Activated naive CD4-positive, alpha-beta T cell treated with anti-CD3 and anti-CD28 coated beads, Interleukin-2, amount 10 ng/mL, durations not matched to agents 7 days and 5 days (primary cell): ENCODE data around the gene WIZ.
"Not testable (repeated sequence)": the region's sequence is repeated elsewhere in the genome, so short reads cannot be mapped to it uniquely, and the experiment has no call there.

Experiments used
- CTCF ChIA-PET: fragments of 350-600 bp; sonication (Branson Sonifier 250); formaldehyde crosslinking; loops from one replicate; lab custom pipeline; 2021; ENCODE audit warnings: antibody characterized with exemption; lab: Charles Lee
- DNase-seq: peaks from one replicate; pipeline ENCODE4 v3.0.0-alpha.2; 2020
- H3K27ac Mint-ChIP-seq: one replicate; pipeline ENCODE4 v1.8.0; 2021; ENCODE audit warnings: mild to moderate bottlenecking, moderate library complexity, mixed read lengths
- H3K27me3 Mint-ChIP-seq: one replicate; pipeline ENCODE4 v1.8.0; 2021; ENCODE audit warnings: mild to moderate bottlenecking, mixed read lengths
- H3K36me3 Mint-ChIP-seq: one replicate; pipeline ENCODE4 v1.8.0; 2021; ENCODE audit warnings: mixed read lengths
- H3K4me1 Mint-ChIP-seq: one replicate; pipeline ENCODE4 v1.8.0; 2021; ENCODE audit warnings: mixed read lengths
- H3K4me3 Mint-ChIP-seq: one replicate; pipeline ENCODE4 v1.8.0; 2021; ENCODE audit warnings: mild to moderate bottlenecking, moderate library complexity, mixed read lengths
- H3K9me3 Mint-ChIP-seq: one replicate; pipeline ENCODE4 v1.8.0; 2021; ENCODE audit warnings: mixed read lengths

The WIZ gene, protein sequence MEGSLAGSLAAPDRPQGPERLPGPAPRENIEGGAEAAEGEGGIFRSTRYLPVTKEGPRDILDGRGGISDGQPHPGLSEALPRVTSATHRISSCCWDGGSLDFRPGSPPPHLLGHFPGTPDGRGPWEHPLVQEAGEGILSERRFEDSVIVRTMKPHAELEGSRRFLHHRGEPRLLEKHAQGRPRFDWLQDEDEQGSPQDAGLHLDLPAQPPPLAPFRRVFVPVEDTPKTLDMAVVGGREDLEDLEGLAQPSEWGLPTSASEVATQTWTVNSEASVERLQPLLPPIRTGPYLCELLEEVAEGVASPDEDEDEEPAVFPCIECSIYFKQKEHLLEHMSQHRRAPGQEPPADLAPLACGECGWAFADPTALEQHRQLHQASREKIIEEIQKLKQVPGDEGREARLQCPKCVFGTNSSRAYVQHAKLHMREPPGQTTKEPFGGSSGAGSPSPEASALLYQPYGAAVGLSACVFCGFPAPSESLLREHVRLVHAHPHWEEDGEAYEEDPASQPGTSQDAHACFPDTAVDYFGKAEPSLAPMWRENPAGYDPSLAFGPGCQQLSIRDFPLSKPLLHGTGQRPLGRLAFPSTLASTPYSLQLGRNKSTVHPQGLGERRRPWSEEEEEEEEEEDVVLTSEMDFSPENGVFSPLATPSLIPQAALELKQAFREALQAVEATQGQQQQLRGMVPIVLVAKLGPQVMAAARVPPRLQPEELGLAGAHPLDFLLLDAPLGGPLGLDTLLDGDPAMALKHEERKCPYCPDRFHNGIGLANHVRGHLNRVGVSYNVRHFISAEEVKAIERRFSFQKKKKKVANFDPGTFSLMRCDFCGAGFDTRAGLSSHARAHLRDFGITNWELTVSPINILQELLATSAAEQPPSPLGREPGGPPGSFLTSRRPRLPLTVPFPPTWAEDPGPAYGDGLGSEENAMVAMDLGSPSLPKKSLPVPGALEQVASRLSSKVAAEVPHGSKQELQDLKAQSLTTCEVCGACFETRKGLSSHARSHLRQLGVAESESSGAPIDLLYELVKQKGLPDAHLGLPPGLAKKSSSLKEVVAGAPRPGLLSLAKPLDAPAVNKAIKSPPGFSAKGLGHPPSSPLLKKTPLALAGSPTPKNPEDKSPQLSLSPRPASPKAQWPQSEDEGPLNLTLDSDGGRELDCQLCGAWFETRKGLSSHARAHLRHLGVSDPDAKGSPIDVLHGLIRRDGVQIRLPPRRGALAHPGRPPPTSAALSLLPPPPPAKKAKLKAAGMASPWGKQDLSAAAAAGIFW (N-terminal part only)

DNA sequence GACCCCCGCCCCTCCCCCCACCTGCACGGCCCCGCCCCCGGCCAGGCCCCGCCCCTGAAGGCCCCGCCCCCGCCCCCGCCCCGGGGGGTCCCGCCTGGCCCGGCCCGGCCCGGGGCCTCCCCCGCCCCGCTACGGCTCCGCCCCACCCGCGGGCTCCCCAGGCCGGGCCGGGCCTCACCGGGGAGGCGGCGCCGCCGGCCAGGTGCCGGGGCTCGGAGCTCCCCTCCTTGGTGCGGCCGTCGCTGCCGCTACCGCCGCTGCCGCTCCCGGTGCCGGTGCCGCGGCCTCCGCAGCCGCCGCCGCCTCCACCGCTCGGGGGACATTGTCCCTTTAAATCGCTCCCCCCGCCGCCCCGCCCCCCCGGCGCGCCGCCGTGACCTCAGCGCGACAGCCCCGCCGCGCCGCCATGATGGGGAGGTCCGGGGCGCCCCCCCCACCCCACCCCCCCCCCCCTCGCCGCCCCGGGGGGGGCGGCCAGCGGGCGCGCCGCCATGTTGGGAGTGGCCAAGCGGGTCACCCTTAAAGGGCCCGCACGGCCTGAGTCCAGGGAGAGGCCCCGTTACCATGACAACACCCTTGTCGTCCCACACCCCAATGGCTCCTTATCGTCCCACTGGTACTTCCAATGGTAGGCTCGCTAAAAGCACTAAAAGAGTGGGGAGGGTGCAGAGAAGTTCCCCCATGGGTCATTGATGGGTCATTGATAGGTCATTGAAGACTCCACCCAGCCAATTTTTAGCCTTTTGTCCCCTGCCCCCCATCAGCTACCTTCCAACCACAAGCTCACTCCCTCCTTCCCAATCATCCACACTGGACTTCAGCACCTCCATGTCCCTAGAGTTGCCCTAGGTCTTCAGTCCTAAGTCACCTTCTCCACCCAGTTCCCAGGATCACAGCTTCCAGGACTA, at the start of gene WIZ:
Gene WIZ (minus strand): TSS at position 337 of the 908 bp plus-strand sequence. CDS start 1,649 bp downstream, outside the sequence.
- Mint-ChIP-seq H3K36me3 (peaks cover 47% of the 10 kb centered on the region), H3K27ac (peak within 1 kb of the TSS; percentile 84), H3K9me3 (no peaks in the 10 kb centered on the region), H3K27me3 (no peaks in the 10 kb centered on the region), H3K4me1 (peaks cover 27% of the 10 kb centered on the region), H3K4me3 (peak within 1 kb of the TSS; percentile 76)
- peak; percentile 84 for DNase-seq
- CTCF ChIA-PET, result no interaction called here

DNA sequence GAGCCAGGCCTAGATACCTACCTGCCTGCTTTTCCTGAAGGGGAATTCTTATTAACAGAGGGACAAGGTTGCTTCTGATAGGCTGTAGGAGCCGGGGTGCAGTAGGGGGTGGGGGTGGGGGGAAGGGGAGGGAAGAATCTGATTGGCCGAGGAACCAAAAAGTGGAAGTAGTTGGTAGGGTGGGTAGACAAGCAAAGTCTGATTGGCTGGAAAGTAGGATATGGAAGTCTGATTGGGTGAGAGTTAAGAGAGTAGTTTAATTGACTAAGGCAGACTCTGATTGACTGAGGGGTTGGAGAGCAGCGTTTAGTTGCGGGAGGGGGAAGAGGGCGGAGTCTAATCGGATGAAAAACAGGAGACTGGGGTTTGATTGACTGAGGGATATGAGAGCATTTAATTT, 49.2 kb upstream of the WIZ start:
- no peak overlapping the region for H3K4me3 Mint-ChIP-seq
- CTCF ChIA-PET, result no interaction called here
- no peaks in the 10 kb centered on the region for H3K9me3 Mint-ChIP-seq
- no peak overlapping the region for H3K27ac Mint-ChIP-seq
- H3K4me1 Mint-ChIP-seq, result peaks cover 10% of the 10 kb centered on the region
- H3K36me3 Mint-ChIP-seq, result no peaks in the 10 kb centered on the region
- H3K27me3 Mint-ChIP-seq, result peaks cover 41% of the 10 kb centered on the region
- no peak for DNase-seq

DNA sequence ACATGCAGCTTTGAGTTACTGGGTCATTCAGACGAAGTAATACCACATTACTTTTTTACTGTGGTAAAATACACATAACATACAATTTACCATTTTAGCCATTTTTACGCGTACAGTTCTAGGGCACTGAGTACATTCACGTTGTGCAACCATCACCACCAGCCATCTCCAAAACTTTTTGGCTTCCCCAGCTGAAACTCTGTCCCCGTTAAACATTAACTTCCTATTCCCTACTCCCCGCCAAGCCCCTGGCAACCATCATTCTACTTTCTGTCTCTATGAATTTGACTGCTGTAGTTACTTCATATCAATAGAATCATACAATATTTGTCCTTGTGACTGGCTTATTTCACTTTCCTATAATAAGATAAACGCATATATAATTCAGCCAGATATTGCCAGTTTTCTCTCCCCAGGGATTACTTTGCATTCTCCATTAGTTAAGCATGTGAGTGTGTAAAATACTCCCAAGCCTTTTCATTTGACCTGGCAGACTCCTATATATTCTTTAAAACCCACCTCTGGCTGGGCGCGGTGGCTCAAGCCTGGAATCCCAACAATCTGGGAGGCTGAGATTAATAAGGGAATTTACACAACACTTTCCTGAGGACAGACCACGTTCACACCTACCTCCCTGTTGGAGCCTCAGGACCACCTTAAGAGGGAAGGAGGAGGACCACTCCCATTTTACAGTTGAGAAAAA, 48.6 kb upstream of the WIZ start:
- peaks cover 41% of the 10 kb centered on the region for H3K27me3 Mint-ChIP-seq
- no peaks in the 10 kb centered on the region for H3K9me3 Mint-ChIP-seq
- peaks cover 10% of the 10 kb centered on the region for H3K4me1 Mint-ChIP-seq
- CTCF ChIA-PET, result no interaction called here
- DNase-seq, result no peak
- H3K4me3 Mint-ChIP-seq, result no peak overlapping the region
- no peaks in the 10 kb centered on the region for H3K36me3 Mint-ChIP-seq
- no peak overlapping the region for H3K27ac Mint-ChIP-seq

DNA sequence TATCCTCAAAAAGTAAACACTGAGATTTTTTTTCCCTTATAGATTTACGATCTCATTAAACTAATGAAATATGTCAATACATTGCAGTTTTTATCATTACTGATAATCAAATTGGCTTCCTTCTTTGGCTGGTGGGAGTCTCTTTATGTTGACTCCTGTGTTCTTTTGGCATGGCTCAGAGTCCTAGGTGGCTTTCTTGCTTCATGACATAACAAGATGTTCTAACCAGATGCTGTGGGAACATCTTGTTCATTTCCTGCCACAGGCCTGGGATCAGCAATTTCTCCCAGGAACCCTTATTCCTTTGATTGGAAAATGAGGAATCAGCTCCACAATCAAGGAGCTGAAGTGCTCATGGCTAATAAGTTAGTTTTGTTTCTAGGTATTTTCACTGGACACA, 45.4 kb upstream of the WIZ start:
- Mint-ChIP-seq H3K9me3 (no peaks in the 10 kb centered on the region), H3K4me1 (peaks cover 9% of the 10 kb centered on the region), H3K36me3 (no peaks in the 10 kb centered on the region), H3K4me3 (no peak overlapping the region), H3K27me3 (peaks cover 20% of the 10 kb centered on the region), H3K27ac (no peak overlapping the region)
- DNase-seq, result no peak
- CTCF ChIA-PET, result interaction anchor here (0.6 kb wide), 1 partner anchor 33 kb away, joined by 4 read pairs; no protein-coding TSS in a partner anchor

DNA sequence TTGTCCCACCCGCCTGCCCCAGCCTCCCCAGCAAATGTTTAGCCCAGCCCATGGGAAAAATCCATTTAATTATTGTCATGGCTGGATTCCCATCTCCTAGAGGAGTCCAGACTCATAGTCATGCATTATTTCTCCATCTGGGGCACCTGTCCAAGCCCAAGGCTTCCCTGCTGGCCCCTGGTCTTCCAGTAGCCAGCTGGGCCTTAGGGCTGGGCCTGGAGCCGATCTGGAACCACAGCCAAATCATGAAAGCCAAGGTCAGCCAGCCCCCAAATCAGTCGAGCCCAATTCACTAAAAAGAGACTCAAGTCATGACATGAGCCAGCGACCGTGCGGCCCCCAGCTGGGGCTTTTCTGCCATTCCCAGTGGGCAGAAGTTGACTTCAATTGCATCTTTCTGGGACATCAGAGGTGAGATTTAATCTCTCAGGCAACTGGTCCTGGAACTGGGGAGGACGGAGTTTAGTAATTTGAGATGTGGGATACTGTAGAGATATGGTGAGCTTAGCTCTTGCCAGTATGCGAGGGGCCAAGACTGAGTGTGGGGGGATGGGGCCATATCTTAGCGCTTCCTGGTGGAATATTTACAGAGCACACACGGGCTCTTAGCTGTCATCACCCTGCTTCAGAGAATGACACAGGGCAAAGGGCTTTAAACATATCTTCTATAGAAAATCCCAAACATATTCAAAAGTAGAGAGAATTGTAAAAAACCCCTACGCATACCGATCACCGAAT, 38.9 kb upstream of the WIZ start:
- no peaks in the 10 kb centered on the region for H3K36me3 Mint-ChIP-seq
- H3K4me3 Mint-ChIP-seq, result no peak overlapping the region
- DNase-seq, result no peak
- H3K9me3 Mint-ChIP-seq, result peaks cover 5% of the 10 kb centered on the region
- CTCF ChIA-PET, result interaction anchor here (0.7 kb wide), 1 partner anchor 144 kb away, joined by 3 read pairs; no protein-coding TSS in a partner anchor
- H3K27me3 Mint-ChIP-seq, result peaks cover 12% of the 10 kb centered on the region
- H3K27ac Mint-ChIP-seq, result no peak overlapping the region
- no peaks in the 10 kb centered on the region for H3K4me1 Mint-ChIP-seq

DNA sequence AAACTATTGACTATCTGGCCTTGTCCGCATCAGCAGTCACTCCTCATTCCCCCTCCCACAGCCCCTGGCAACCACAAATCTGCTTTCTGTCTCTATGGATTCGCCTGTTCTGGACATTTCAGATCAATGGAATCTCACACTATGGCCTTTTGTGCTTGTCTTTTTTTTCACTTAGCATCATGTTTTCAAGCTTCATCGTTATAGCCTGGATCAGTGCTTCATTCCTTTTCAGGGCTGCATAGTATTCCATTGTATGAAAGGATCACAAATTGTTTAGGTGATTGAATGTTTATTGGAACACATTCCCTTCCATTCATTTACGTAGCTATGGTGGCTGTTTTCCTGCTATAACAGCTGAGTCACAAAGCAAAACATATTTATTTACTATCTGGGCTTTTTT, 37.3 kb upstream of the WIZ start:
- no peak overlapping the region for H3K27ac Mint-ChIP-seq
- peaks cover 4% of the 10 kb centered on the region for H3K4me1 Mint-ChIP-seq
- H3K27me3 Mint-ChIP-seq, result peaks cover 14% of the 10 kb centered on the region
- no peak for DNase-seq
- no peaks in the 10 kb centered on the region for H3K36me3 Mint-ChIP-seq
- CTCF ChIA-PET, result no interaction called here
- H3K4me3 Mint-ChIP-seq, result no peak overlapping the region
- H3K9me3 Mint-ChIP-seq, result peaks cover 5% of the 10 kb centered on the region

DNA sequence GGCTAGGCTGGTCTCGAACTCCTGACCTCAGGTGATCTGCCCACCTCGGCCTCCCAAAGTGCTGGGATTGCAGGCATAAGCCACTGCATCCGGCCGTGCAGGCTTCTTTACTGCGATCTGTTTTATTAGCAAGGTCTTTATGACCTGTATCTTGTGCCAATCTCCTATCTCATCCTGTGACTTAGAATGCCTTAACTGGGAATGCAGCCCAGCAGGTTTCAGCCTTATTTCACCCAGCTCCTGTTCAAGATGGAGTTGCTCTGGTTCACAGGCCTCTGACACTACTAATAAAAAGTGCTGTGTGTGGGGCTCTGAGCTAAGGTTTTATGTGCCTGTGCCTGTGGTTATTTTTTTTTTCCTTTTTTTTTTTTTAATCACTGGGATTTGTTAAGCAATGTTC, 36.0 kb upstream of the WIZ start:
- H3K4me3 Mint-ChIP-seq, H3K9me3 Mint-ChIP-seq, H3K36me3 Mint-ChIP-seq, H3K4me1 Mint-ChIP-seq, CTCF ChIA-PET, H3K27ac Mint-ChIP-seq, DNase-seq: not testable (repeated sequence)
- peaks cover 14% of the 10 kb centered on the region for H3K27me3 Mint-ChIP-seq

DNA sequence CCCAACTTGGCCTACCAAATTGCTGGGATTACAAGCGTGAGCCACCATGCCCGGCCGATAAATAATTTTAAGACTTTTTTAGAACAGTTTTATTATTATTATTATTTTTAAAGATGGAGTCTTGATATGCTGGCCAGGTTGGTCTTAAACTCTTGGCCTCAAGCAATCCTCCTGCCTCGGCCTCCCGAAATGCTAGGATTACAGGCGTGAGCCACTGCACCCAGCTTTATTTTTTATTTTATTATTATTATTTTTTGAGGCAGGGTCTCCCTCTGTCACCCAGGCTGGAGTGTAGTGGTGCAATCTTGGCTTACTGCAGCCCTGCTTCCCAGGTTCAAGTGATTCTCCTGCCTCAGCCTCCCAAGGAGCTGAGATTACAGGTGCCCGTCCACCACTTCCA, 31.2 kb upstream of the WIZ start:
- H3K4me1 Mint-ChIP-seq, result peaks cover 36% of the 10 kb centered on the region
- not testable (repeated sequence) for H3K27ac Mint-ChIP-seq, H3K36me3 Mint-ChIP-seq, H3K9me3 Mint-ChIP-seq, DNase-seq, H3K4me3 Mint-ChIP-seq
- CTCF ChIA-PET, result interaction anchor here (0.8 kb wide), 1 partner anchor 67 kb away, joined by 3 read pairs; no protein-coding TSS in a partner anchor
- H3K27me3 Mint-ChIP-seq, result peaks cover 14% of the 10 kb centered on the region

DNA sequence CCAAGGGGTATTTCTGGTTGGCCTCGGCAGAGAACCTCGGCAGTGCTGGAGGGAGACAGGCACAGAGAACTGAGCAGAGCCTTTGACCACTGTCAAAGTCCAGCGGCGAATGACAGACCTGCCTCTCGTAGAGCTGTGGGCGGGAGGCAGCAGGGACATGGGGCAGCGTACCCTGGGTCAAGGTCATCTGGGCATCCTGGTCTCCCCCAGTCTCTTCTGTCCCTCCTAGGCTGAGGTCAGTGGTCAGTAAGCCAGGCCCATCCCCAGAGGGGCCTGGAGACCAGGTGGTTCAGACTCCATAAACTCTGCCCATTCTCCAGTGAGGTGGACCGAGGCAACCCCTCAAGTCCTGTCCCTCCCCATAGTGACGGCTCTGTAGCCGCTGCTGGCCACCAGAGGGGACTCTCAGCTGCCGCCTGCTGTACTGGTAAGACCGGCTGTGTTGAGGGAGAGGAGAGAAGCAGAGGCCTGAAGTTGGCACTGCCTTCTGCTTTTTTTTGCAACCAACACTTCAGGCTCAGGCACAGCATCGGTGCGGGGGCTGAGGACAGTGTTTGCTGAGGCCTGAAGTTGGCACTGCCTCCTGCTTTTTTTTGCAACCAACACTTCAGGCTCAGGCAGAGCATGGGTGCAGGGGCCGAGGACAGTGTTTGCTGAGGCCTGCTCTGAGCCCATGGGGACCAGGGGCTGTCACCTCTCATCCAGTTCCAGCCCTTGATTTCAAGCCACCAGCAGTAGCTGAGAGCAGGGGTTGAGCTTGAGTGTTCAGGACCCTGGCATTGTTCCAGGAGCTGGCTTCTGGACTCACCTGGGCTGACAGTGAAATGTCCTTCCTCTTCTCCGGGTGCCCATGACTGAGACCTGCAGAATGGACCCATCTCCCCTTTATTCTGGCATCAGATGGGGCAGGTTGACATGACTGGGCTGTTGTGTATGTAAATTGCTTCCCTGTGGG, 29.9 kb upstream of the WIZ start, which contains the start of gene PGLYRP2:
Gene PGLYRP2 (minus strand): TSS at position 111 of the 955 bp plus-strand sequence. CDS start 130 bp downstream, outside the sequence.
- CTCF ChIA-PET, result interaction anchor here (0.6 to 0.8 kb wide), 3 partner anchors 72 to 325 kb away, joined by 3 to 4 read pairs (median 3); no protein-coding TSS in a partner anchor

DNA sequence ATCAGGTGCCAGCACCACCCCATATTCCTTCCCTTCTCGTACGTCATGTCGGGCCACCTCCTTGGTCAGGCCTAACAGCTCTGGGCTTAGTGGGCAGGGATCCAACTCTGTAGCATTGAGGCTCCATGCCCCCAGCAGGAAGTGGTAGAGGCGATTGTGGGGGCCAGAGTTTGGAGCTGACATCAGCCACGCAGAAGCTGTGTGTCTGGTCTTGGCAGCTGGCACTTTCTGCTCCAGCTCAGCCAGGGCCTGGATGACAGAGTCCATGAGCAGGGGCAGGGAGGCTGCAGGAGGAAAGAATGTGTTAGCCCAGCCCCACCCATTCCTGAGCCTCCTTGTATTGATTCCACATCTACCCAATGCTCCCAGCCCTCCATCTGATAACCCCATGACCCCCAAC, 26.6 kb upstream of the WIZ start:
- H3K9me3 Mint-ChIP-seq, result no peaks in the 10 kb centered on the region
- peaks cover 9% of the 10 kb centered on the region for H3K27me3 Mint-ChIP-seq
- no peaks in the 10 kb centered on the region for H3K36me3 Mint-ChIP-seq
- DNase-seq, result no peak
- CTCF ChIA-PET, result interaction anchor here (1.5 kb wide), 1 partner anchor 57 kb away, joined by 4 read pairs; the partner anchor contains the start of gene AKAP8L
- H3K4me1 Mint-ChIP-seq, result peaks cover 42% of the 10 kb centered on the region
- H3K4me3 Mint-ChIP-seq, result no peak overlapping the region
- no peak overlapping the region for H3K27ac Mint-ChIP-seq

More for the DNA sequence above, 29.9 kb upstream of the WIZ start, which contains the start of gene PGLYRP2:
- no peak for DNase-seq
- H3K4me1 Mint-ChIP-seq, result peaks cover 36% of the 10 kb centered on the region
- H3K27me3 Mint-ChIP-seq, result peaks cover 14% of the 10 kb centered on the region
- no peaks in the 10 kb centered on the region for H3K9me3 Mint-ChIP-seq
- peak within 1 kb of the TSS; percentile 0 for H3K27ac Mint-ChIP-seq
- H3K4me3 Mint-ChIP-seq, result no peak within 1 kb of the TSS
- H3K36me3 Mint-ChIP-seq, result no peaks in the 10 kb centered on the region

DNA sequence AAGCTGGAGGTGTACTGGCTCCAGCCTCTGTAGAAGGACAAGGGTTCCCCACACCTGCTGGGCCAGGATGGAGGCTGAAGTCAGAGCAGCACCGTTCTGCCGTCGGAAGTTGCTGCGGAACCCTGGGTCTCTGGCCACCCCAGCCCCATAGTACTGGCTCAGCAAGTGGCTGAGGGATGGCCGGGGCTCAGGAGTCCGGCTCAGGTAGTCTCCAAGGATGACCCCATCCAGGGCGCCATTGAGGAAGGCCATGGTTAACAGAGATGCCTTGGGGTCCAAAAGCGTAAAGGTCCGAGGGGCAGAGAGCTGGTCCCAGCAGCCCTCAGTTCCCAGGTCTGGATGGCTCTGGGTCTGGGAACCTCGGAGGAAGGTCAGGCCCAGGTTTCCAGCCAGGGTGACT, 25.9 kb upstream of the WIZ start:
- Mint-ChIP-seq H3K9me3 (no peaks in the 10 kb centered on the region), H3K4me3 (no peak overlapping the region), H3K27ac (no peak overlapping the region), H3K4me1 (peaks cover 43% of the 10 kb centered on the region), H3K36me3 (no peaks in the 10 kb centered on the region), H3K27me3 (peaks cover 13% of the 10 kb centered on the region)
- CTCF ChIA-PET, result interaction anchor here (1.5 kb wide), 1 partner anchor 56 kb away, joined by 4 read pairs; the partner anchor contains the start of gene AKAP8L
- no peak for DNase-seq
